SJSA1 (cell line): Measurements from ENCODE around the gene ANKH. TPM values are rescaled to one million over a fixed set of nuclear protein-coding genes. Genes with fewer than 3 reads are reported as not detected.
"Not testable (repeated sequence)": the region's sequence is repeated elsewhere in the genome, so short reads cannot be mapped to it uniquely, and the experiment has no call there.

Experiments
- DNase-seq, 2 experiments: peaks; one replicate each; pipeline ENCODE4 v3.0.0-alpha.2; 2015 to 2020; ENCODE audit warnings: low spot score in 2 of 2, low read depth in 1 of 2
- H3K27ac ChIP-seq: fragments of 250-450 bp; sonication (Bioruptor Pico); 2 replicates; pipeline ENCODE4 v1.5.1; 2020; ENCODE audit warnings: mild to moderate bottlenecking, moderate library complexity
- H3K27me3 ChIP-seq: fragments of 250-450 bp; sonication (Bioruptor Pico); replicated peaks from 2 replicates; pipeline ENCODE4 v1.5.1; 2020; ENCODE audit warnings: mild to moderate bottlenecking, moderate library complexity
- H3K36me3 ChIP-seq: fragments of 250-450 bp; sonication (Bioruptor Pico); 2 replicates; pipeline ENCODE4 v1.5.1; 2020; ENCODE audit warnings: mild to moderate bottlenecking
- H3K4me1 ChIP-seq: fragments of 250-450 bp; sonication (Bioruptor Pico); replicated peaks from 2 replicates; pipeline ENCODE4 v1.6.1; 2021; ENCODE audit warnings: mild to moderate bottlenecking
- H3K4me3 ChIP-seq: fragments of 250-450 bp; sonication (Bioruptor Pico); 2 replicates; pipeline ENCODE4 v1.5.1; 2020; ENCODE audit warnings: mild to moderate bottlenecking
- H3K9me3 ChIP-seq: fragments of 250-450 bp; sonication (Bioruptor Pico); replicated peaks from 2 replicates; pipeline ENCODE4 v1.5.1; 2020; ENCODE audit warnings: mild to moderate bottlenecking
- total RNA-seq: library from RNA; depleted of rRNA; stranded (reverse); fragments of >200 nt; shearing (Covaris generic); gene quantifications from 2 replicates; pipeline ENCODE4 v1.2.3, GENCODE V29; 2014

Gene ANKH
- total RNA-seq, 1 experiment from 2014 or later = 13.8 TPM

GRCh38 chr5:14878192-14878591 lies 6.6 kb upstream of the ANKH start:
- not testable (repeated sequence) for H3K4me3 ChIP-seq, DNase-seq, H3K9me3 ChIP-seq, H3K36me3 ChIP-seq, H3K4me1 ChIP-seq, H3K27me3 ChIP-seq, H3K27ac ChIP-seq

- H3K4me3 ChIP-seq = no peak overlapping the region
- no peaks in the 10 kb centered on the region; the same call in 1 of the 2 replicates for H3K36me3 ChIP-seq
- no peaks in the 10 kb centered on the region for H3K9me3 ChIP-seq
- peaks cover 7% of the 10 kb centered on the region for H3K4me1 ChIP-seq
- no peaks in the 10 kb centered on the region for H3K27me3 ChIP-seq
- DNase-seq = no peak
- H3K27ac ChIP-seq = no peak overlapping the region
These were observed 4.5 kb upstream of the ANKH start for GRCh38 chr5:14876095-14876494.

GRCh38 chr5:14873790-14874189 lies 2.2 kb upstream of the ANKH start:
- DNase-seq = no peak
- peaks cover 10% of the 10 kb centered on the region; the same call in 1 of the 2 replicates for H3K4me1 ChIP-seq

GRCh38 chr5:14873093-14873492 lies 1.5 kb upstream of the ANKH start:
- H3K4me1 ChIP-seq = peaks cover 10% of the 10 kb centered on the region; the same call in 1 of the 2 replicates
- no peaks in the 10 kb centered on the region; the same call in 1 of the 2 replicates for H3K36me3 ChIP-seq
- no peak overlapping the region for H3K27ac ChIP-seq
- peak overlapping the region; percentile 70 for H3K4me3 ChIP-seq
- no peak for DNase-seq
- H3K9me3 ChIP-seq = no peaks in the 10 kb centered on the region
- H3K27me3 ChIP-seq = no peaks in the 10 kb centered on the region

More at GRCh38 chr5:14873790-14874189, 2.2 kb upstream of the ANKH start:
- Histone ChIP-seq H3K36me3 (no peaks in the 10 kb centered on the region; the same call in 1 of the 2 replicates), H3K4me3 (no peak overlapping the region), H3K27ac (no peak overlapping the region), H3K9me3 (no peaks in the 10 kb centered on the region), H3K27me3 (no peaks in the 10 kb centered on the region)

GRCh38 chr5:14872070-14872989 lies 752 bp upstream of the ANKH start:
- Histone ChIP-seq H3K4me3 (peak overlapping the region; percentile 70), H3K36me3 (no peaks in the 10 kb centered on the region; the same call in 1 of the 2 replicates), H3K27me3 (no peaks in the 10 kb centered on the region), H3K9me3 (no peaks in the 10 kb centered on the region), H3K27ac (peak overlapping the region; percentile 91), H3K4me1 (peaks cover 10% of the 10 kb centered on the region; the same call in 1 of the 2 replicates)
- peak; percentile 60 for DNase-seq

GRCh38 chr5:14870337-14871213 lies 1.0 kb downstream of the ANKH start:
- Histone ChIP-seq H3K4me3 (peak overlapping the region; percentile 70), H3K36me3 (no peaks in the 10 kb centered on the region; the same call in 1 of the 2 replicates), H3K27me3 (no peaks in the 10 kb centered on the region), H3K4me1 (peaks cover 10% of the 10 kb centered on the region; the same call in 1 of the 2 replicates), H3K9me3 (no peaks in the 10 kb centered on the region), H3K27ac (no peak overlapping the region)
- no peak for DNase-seq

GRCh38 chr5:14869668-14870164 lies 1.9 kb downstream of the ANKH start:
- no peak for DNase-seq
- H3K27me3 ChIP-seq = no peaks in the 10 kb centered on the region
- no peak overlapping the region; the same call in 1 of the 2 replicates for H3K4me3 ChIP-seq
- no peaks in the 10 kb centered on the region; the same call in 1 of the 2 replicates for H3K36me3 ChIP-seq
- H3K27ac ChIP-seq = no peak overlapping the region
- no peaks in the 10 kb centered on the region for H3K9me3 ChIP-seq
- H3K4me1 ChIP-seq = peaks cover 10% of the 10 kb centered on the region

GRCh38 chr5:14869233-14869632 lies 2.3 kb downstream of the ANKH start:
- H3K27me3 ChIP-seq = no peaks in the 10 kb centered on the region
- H3K9me3 ChIP-seq = no peaks in the 10 kb centered on the region
- peaks cover 14% of the 10 kb centered on the region for H3K4me1 ChIP-seq
- no peaks in the 10 kb centered on the region; the same call in 1 of the 2 replicates for H3K36me3 ChIP-seq
- no peak for DNase-seq
- no peak overlapping the region for H3K27ac ChIP-seq
- no peak overlapping the region for H3K4me3 ChIP-seq

- Histone ChIP-seq H3K4me1 (peaks cover 15% of the 10 kb centered on the region), H3K9me3 (no peaks in the 10 kb centered on the region), H3K27ac (no peak overlapping the region), H3K36me3 (no peaks in the 10 kb centered on the region; the same call in 1 of the 2 replicates), H3K4me3 (no peak overlapping the region), H3K27me3 (no peaks in the 10 kb centered on the region)
- no peak for DNase-seq
These were observed 2.8 kb downstream of the ANKH start for GRCh38 chr5:14868771-14869170.

GRCh38 chr5:14864181-14864812 lies 7.3 kb downstream of the ANKH start:
- no peaks in the 10 kb centered on the region for H3K9me3 ChIP-seq
- H3K4me3 ChIP-seq = no peak overlapping the region
- peaks cover 5% of the 10 kb centered on the region for H3K4me1 ChIP-seq
- H3K36me3 ChIP-seq = no peaks in the 10 kb centered on the region
- no peaks in the 10 kb centered on the region for H3K27me3 ChIP-seq
- DNase-seq = peak in 1 of 2 experiments; percentile 15
- no peak overlapping the region for H3K27ac ChIP-seq

- no peak overlapping the region for H3K4me3 ChIP-seq
- H3K9me3 ChIP-seq = no peaks in the 10 kb centered on the region
- H3K36me3 ChIP-seq = no peaks in the 10 kb centered on the region
- H3K27ac ChIP-seq = no peak overlapping the region
- no peaks in the 10 kb centered on the region for H3K27me3 ChIP-seq
- H3K4me1 ChIP-seq = peaks cover 5% of the 10 kb centered on the region
- DNase-seq = no peak
These were observed 8.5 kb downstream of the ANKH start for GRCh38 chr5:14863105-14863504.

- H3K4me1 ChIP-seq = peaks cover 5% of the 10 kb centered on the region
- no peaks in the 10 kb centered on the region for H3K27me3 ChIP-seq
- no peaks in the 10 kb centered on the region for H3K36me3 ChIP-seq
- no peaks in the 10 kb centered on the region for H3K9me3 ChIP-seq
- H3K27ac ChIP-seq = no peak overlapping the region
- H3K4me3 ChIP-seq = no peak overlapping the region
- no peak for DNase-seq
These were observed 10.3 kb downstream of the ANKH start for GRCh38 chr5:14861123-14861765.

GRCh38 chr5:14859980-14860379 lies 11.6 kb downstream of the ANKH start:
- H3K36me3 ChIP-seq = no peaks in the 10 kb centered on the region
- DNase-seq = no peak
- H3K4me3 ChIP-seq = no peak overlapping the region
- H3K9me3 ChIP-seq = no peaks in the 10 kb centered on the region
- no peaks in the 10 kb centered on the region for H3K27me3 ChIP-seq
- no peak overlapping the region for H3K27ac ChIP-seq
- peaks cover 5% of the 10 kb centered on the region for H3K4me1 ChIP-seq
